RWPE2 (cell line): ENCODE measurements around the gene CRAT.
A peak's percentile ranks its signal among the peaks of the same experiment; 100 is the strongest.

Source experiments
- ATAC-seq: fragments of 200-7000 bp; cut with Tn5 transposase; 3 replicates; pipeline ENCODE4 v1.9.1; 2021; ENCODE audit warnings: low read depth
- DNase-seq: peaks from one replicate; pipeline ENCODE4 v3.0.0-alpha.2; 2020; ENCODE audit warnings: low spot score
- H3K27ac ChIP-seq: fragments of 450-650 bp; 2 replicates; pipeline ENCODE4 v1.5.1; 2017; ENCODE audit warnings: mild to moderate bottlenecking; ENCODE audit not compliant: poor library complexity, severe bottlenecking
- H3K27me3 ChIP-seq: fragments of 250-450 bp; sonication (Bioruptor Pico); 2 replicates; pipeline ENCODE4 v1.5.1; 2021; ENCODE audit warnings: mild to moderate bottlenecking, moderate library complexity; ENCODE audit not compliant: insufficient read depth, poor library complexity, severe bottlenecking
- H3K36me3 ChIP-seq: fragments of 250-450 bp; sonication (Bioruptor Pico); 2 replicates; pipeline ENCODE4 v1.5.1; 2020; ENCODE audit warnings: low read depth, mild to moderate bottlenecking, moderate library complexity
- H3K4me1 ChIP-seq: fragments of 250-450 bp; sonication (Bioruptor Pico); 2 replicates; pipeline ENCODE4 v1.5.1; 2021; ENCODE audit warnings: mild to moderate bottlenecking, moderate library complexity; ENCODE audit not compliant: insufficient read depth, poor library complexity, severe bottlenecking
- H3K4me3 ChIP-seq: fragments of 250-450 bp; sonication (Bioruptor Pico); 2 replicates; pipeline ENCODE4 v1.5.1; 2021; ENCODE audit warnings: mild to moderate bottlenecking, moderate library complexity; ENCODE audit not compliant: severe bottlenecking
- H3K9me3 ChIP-seq: fragments of 250-450 bp; sonication (Bioruptor Pico); 2 replicates; pipeline ENCODE4 v1.5.1; 2021; ENCODE audit warnings: mild to moderate bottlenecking, moderate library complexity; ENCODE audit not compliant: severe bottlenecking
- TF ChIP-seq, protein P1 (sequence below): fragments of 450-650 bp; IDR thresholded peaks from one replicate; pipeline ENCODE4 v1.5.1; 2017; ENCODE audit warnings: mild to moderate bottlenecking, moderate library complexity; ENCODE audit not compliant: poor library complexity, severe bottlenecking

CRAT gene

DNA sequence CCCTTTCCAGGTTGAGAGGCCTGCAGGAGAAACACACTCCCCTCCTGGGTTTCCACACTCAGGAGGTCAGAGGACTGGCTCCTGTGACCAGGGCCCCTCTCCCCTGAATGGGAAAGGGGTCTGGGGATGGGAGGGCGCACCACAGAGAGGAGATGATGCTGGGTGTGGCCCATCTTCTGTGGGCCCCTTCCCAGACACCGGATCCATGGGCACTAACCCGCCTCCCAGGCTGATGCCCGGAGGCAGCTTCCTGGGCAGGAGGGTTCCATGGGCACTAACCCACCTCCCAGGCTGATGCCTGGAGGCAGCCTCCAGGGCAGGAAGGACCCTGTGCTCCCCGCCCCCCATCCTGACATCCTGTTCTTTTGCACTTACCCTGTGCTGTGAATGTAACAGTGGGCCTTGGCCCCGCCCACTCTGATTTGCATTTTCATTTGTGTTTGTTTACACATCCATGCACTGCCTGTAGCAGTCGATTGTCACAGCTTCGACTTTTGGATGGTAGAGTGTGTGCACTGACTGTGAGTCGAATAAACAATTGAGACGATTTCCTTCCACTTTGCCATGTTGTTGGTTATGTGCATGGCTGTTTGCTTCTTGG lies 39.0 kb downstream of the CRAT start:
- no peaks in the 10 kb centered on the region for H3K4me1 ChIP-seq
- H3K27me3 ChIP-seq, result no peaks in the 10 kb centered on the region
- no peak overlapping the region for H3K27ac ChIP-seq
- TF ChIP-seq, protein P1, sequence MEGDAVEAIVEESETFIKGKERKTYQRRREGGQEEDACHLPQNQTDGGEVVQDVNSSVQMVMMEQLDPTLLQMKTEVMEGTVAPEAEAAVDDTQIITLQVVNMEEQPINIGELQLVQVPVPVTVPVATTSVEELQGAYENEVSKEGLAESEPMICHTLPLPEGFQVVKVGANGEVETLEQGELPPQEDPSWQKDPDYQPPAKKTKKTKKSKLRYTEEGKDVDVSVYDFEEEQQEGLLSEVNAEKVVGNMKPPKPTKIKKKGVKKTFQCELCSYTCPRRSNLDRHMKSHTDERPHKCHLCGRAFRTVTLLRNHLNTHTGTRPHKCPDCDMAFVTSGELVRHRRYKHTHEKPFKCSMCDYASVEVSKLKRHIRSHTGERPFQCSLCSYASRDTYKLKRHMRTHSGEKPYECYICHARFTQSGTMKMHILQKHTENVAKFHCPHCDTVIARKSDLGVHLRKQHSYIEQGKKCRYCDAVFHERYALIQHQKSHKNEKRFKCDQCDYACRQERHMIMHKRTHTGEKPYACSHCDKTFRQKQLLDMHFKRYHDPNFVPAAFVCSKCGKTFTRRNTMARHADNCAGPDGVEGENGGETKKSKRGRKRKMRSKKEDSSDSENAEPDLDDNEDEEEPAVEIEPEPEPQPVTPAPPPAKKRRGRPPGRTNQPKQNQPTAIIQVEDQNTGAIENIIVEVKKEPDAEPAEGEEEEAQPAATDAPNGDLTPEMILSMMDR, result no peak
- H3K9me3 ChIP-seq, result no peaks in the 10 kb centered on the region
- DNase-seq (no peak), ATAC-seq (no peak)
- H3K4me3 ChIP-seq, result no peak overlapping the region
- peaks cover 5% of the 10 kb centered on the region; the same call in 1 of the 2 replicates for H3K36me3 ChIP-seq

DNA sequence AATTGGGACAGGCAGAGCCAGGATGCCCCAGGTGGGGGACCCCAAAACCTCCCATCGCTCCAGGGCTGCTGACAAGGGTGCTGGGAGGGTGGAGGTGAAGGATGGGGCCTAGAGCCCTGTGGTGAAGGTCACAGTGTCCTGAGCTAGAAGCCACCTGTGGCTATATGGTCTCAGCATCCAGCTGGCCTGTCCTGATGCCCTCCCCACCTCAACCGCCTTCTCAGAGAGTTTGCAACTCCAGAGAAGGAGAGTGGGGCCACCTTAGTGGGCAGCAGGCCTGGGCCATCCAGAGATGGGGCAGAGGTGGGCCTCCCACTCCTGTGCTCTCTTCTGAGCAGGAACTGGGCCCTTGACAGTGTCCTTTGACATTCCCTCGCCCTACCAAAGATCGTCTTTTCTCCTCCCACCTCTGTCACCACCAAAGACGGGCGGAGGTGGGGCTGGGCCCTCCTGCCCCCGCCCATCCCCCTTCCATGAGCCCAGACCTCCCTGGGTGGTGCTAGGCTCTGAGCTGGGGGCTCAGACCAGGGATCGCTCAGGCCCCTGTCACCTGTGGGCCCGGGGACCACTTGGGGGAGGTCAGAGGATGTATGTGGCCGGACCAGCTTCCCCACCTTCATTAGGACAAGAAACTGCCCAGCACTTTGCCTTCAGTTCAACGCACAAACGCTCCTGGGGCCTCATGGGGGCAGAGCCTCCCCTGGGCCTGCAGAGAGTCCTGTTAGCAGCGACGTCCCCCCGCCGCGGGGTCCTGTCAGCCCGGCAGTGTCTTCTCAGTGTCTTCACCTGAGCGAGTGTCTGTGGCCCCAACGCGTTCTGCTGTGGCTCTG lies 39.7 kb downstream of the CRAT start:
- DNase-seq, result no peak
- no peaks in the 10 kb centered on the region for H3K27me3 ChIP-seq
- H3K36me3 ChIP-seq, result peaks cover 5% of the 10 kb centered on the region; the same call in 1 of the 2 replicates
- no peak overlapping the region for H3K27ac ChIP-seq
- no peak overlapping the region for H3K4me3 ChIP-seq
- no peaks in the 10 kb centered on the region for H3K4me1 ChIP-seq
- TF ChIP-seq, protein P1, result no peak
- 0 out of 3 replicates have a peak, but pooled peaks have one; percentile 16 for ATAC-seq
- no peaks in the 10 kb centered on the region for H3K9me3 ChIP-seq

- DNase-seq (no peak), ATAC-seq (no peak)
- H3K27me3 ChIP-seq, result no peaks in the 10 kb centered on the region
- no peak overlapping the region for H3K27ac ChIP-seq
- peaks cover 9% of the 10 kb centered on the region for H3K36me3 ChIP-seq
- no peaks in the 10 kb centered on the region for H3K4me1 ChIP-seq
- no peaks in the 10 kb centered on the region for H3K9me3 ChIP-seq
- TF ChIP-seq, protein P1, result no peak
- no peak overlapping the region for H3K4me3 ChIP-seq
Observed at GRCh38 chr9:129069862-129070641, 40.5 kb downstream of the CRAT start.

GRCh38 chr9:129068990-129069861 lies 41.4 kb downstream of the CRAT start:
- no peak overlapping the region for H3K4me3 ChIP-seq
- TF ChIP-seq, protein P1, result no peak
- peaks cover 13% of the 10 kb centered on the region for H3K36me3 ChIP-seq
- DNase-seq (no peak), ATAC-seq (no peak; the same call in 2 of the 3 replicates)
- H3K27me3 ChIP-seq, result no peaks in the 10 kb centered on the region
- no peak overlapping the region for H3K27ac ChIP-seq
- no peaks in the 10 kb centered on the region for H3K9me3 ChIP-seq
- no peaks in the 10 kb centered on the region for H3K4me1 ChIP-seq
